CD4-positive, alpha-beta memory T cell (primary cell): ENCODE measurements around the gene NID2. TPM values are rescaled to one million over a fixed set of nuclear protein-coding genes. Genes with fewer than 3 reads are reported as not detected.

Experiments
- CTCF ChIA-PET: fragments of 350-600 bp; sonication (Branson Sonifier 250); formaldehyde crosslinking; loops from one replicate; lab custom pipeline; 2021; ENCODE audit warnings: inconsistent platforms; ENCODE audit not compliant: partially characterized antibody; lab: Charles Lee
- POLR2A ChIA-PET: fragments of 350-600 bp; sonication (Branson Sonifier 250); formaldehyde crosslinking; loops from one replicate; lab custom pipeline; 2021; ENCODE audit not compliant: partially characterized antibody; lab: Charles Lee
- DNase-seq, 5 donors: peaks; one replicate each; pipeline versions ENCODE4 v3.0.0 to v3.0.0-alpha.2; 2020 to 2022; ENCODE audit warnings: mixed read lengths in 1 of 5
- H3K27ac ChIP-seq: one replicate; pipeline ENCODE4 v1.7.0; 2013; ENCODE audit warnings: low read depth, low read length
- H3K27me3 ChIP-seq: 2 replicates; pipeline ENCODE4 v1.7.0; 2013; ENCODE audit warnings: mild to moderate bottlenecking, low read length, moderate library complexity; ENCODE audit not compliant: insufficient read depth
- H3K36me3 ChIP-seq: 2 replicates; pipeline ENCODE4 v1.7.0; 2013; ENCODE audit warnings: mild to moderate bottlenecking, low read length, moderate library complexity; ENCODE audit not compliant: insufficient read depth
- H3K4me1 ChIP-seq: 2 replicates; pipeline ENCODE4 v1.7.0; 2013; ENCODE audit warnings: mild to moderate bottlenecking, low read length, moderate library complexity; ENCODE audit not compliant: insufficient read depth
- H3K4me3 ChIP-seq, 2 donors: one replicate each; pipeline ENCODE4 v1.7.0; 2013; ENCODE audit warnings: low read length in 2 of 2, mild to moderate bottlenecking in 1 of 2
- H3K9me3 ChIP-seq, 2 donors: one replicate each; pipeline ENCODE4 v1.7.0; 2013; ENCODE audit warnings: low read length in 2 of 2, control low read depth in 1 of 2; ENCODE audit not compliant: control insufficient read depth in 1 of 2
- H3K27ac Mint-ChIP-seq, 7 donors: one replicate each; pipeline ENCODE4 v1.8.0; 2020 to 2021; ENCODE audit warnings: mixed read lengths in 7 of 7, mild to moderate bottlenecking in 6 of 7, inconsistent platforms in 3 of 7, moderate library complexity in 3 of 7
- H3K27me3 Mint-ChIP-seq, 2 donors: one replicate each; pipeline ENCODE4 v1.8.0; 2020 to 2021; ENCODE audit warnings: mixed read lengths in 2 of 2
- H3K36me3 Mint-ChIP-seq, 2 donors: one replicate each; pipeline ENCODE4 v1.8.0; 2020 to 2021; ENCODE audit warnings: mixed read lengths in 2 of 2, inconsistent platforms in 1 of 2, mild to moderate bottlenecking in 1 of 2
- H3K4me1 Mint-ChIP-seq, 4 donors: one replicate each; pipeline ENCODE4 v1.8.0; 2020 to 2021; ENCODE audit warnings: mixed read lengths in 4 of 4, mild to moderate bottlenecking in 1 of 4
- H3K4me3 Mint-ChIP-seq, 8 donors: one replicate each; pipeline ENCODE4 v1.8.0; 2020 to 2021; ENCODE audit warnings: mixed read lengths in 8 of 8, mild to moderate bottlenecking in 7 of 8, moderate library complexity in 6 of 8, inconsistent platforms in 3 of 8
- H3K9me3 Mint-ChIP-seq, 8 donors: one replicate each; pipeline ENCODE4 v1.8.0; 2020 to 2021; ENCODE audit warnings: mixed read lengths in 8 of 8, mild to moderate bottlenecking in 5 of 8, inconsistent platforms in 3 of 8, moderate library complexity in 1 of 8
- intact Hi-C: fragments of 100-400 bp; cut with micrococcal nuclease; formaldehyde crosslinking; loops from one replicate; pipeline ENCODE4 v1.15.1; 2023
- polyA plus RNA-seq, 2 donors: library from polyadenylated mRNA; unstranded; fragments of 300-500 nt; fragmentation: Illumina TruSeq; gene quantifications; one replicate each; pipeline ENCODE4 v1.2.3, GENCODE V29; 2021
- total RNA-seq, 2 experiments: library from RNA; stranded (reverse); gene quantifications; one replicate each; pipeline ENCODE4 v1.2.3, GENCODE V29; 2021

The NID2 gene
- total and polyA plus RNA-seq, 4 experiments from 2014 or later, result 0.34 to 0.37 TPM; not detected in 2

- H3K4me1 ChIP-seq, result no peaks in the 10 kb centered on the region
- no peaks in the 10 kb centered on the region for H3K27me3 ChIP-seq
- H3K9me3 ChIP-seq, result no peaks in the 10 kb centered on the region
- no peak overlapping the region for H3K4me3 Mint-ChIP-seq
- H3K4me1 Mint-ChIP-seq, result peaks cover 0 to 4% (median under 1%) of the 10 kb centered on the region in 4 donors
- H3K27me3 Mint-ChIP-seq, result no peaks in the 10 kb centered on the region
- H3K36me3 Mint-ChIP-seq, result peaks cover 9 to 25% of the 10 kb centered on the region in 2 donors
- ChIA-PET POLR2A (no interaction called here), CTCF (no interaction called here)
- no peak overlapping the region for H3K27ac ChIP-seq
- H3K9me3 Mint-ChIP-seq, result no peaks in the 10 kb centered on the region
- H3K27ac Mint-ChIP-seq, result peak overlapping the region in 4 of 7 donors; percentile 17 to 78 (median 52)
- H3K4me3 ChIP-seq, result no peak overlapping the region
- no peaks in the 10 kb centered on the region for H3K36me3 ChIP-seq
- intact Hi-C loops, result no loop called here
- no peak for DNase-seq
Observed at GRCh38 chr14:51972566-51972965, 96.3 kb downstream of the NID2 start.

GRCh38 chr14:51969852-51970540 is 98.9 kb downstream of the NID2 start:
- ChIA-PET CTCF (interaction anchor here (1.3 to 8.8 kb wide), 2 partner anchors 9 to 192 kb away, joined by 3 to 64 read pairs; no protein-coding TSS in a partner anchor), POLR2A (interaction anchor here (0.8 to 1.6 kb wide), 2 partner anchors 20 to 123 kb away, joined by 4 to 5 read pairs; partner anchors contain the start of gene RTRAF)
- peaks cover 4% of the 10 kb centered on the region for H3K36me3 ChIP-seq

GRCh38 chr14:51967521-51967920 is 101.3 kb downstream of the NID2 start:
- intact Hi-C loops, result no loop called here
- H3K36me3 ChIP-seq, result peaks cover 12% of the 10 kb centered on the region
- no peaks in the 10 kb centered on the region for H3K27me3 Mint-ChIP-seq
- ChIA-PET CTCF (interaction anchor here (0.7 to 8.8 kb wide), 2 partner anchors 11 to 187 kb away, joined by 4 to 64 read pairs; no protein-coding TSS in a partner anchor), POLR2A (no interaction called here)
- H3K27me3 ChIP-seq, result no peaks in the 10 kb centered on the region
- no peaks in the 10 kb centered on the region for H3K9me3 Mint-ChIP-seq
- H3K9me3 ChIP-seq, result no peaks in the 10 kb centered on the region
- H3K36me3 Mint-ChIP-seq, result peaks cover 25 to 70% of the 10 kb centered on the region in 2 donors
- peaks cover 8 to 17% (median 13%) of the 10 kb centered on the region in 4 donors for H3K4me1 Mint-ChIP-seq
- H3K4me3 ChIP-seq, result no peak overlapping the region
- peaks cover 10% of the 10 kb centered on the region for H3K4me1 ChIP-seq
- no peak overlapping the region for H3K27ac ChIP-seq
- H3K27ac Mint-ChIP-seq, result peak overlapping the region in 3 of 7 donors; percentile 47 to 57 (median 47)
- H3K4me3 Mint-ChIP-seq, result no peak overlapping the region
- DNase-seq, result no peak

More at GRCh38 chr14:51969852-51970540, 98.9 kb downstream of the NID2 start:
- Mint-ChIP-seq H3K4me1 (peaks cover 0 to 9% (median under 1%) of the 10 kb centered on the region in 4 donors), H3K36me3 (peaks cover 21 to 45% of the 10 kb centered on the region in 2 donors), H3K27me3 (no peaks in the 10 kb centered on the region), H3K4me3 (no peak overlapping the region), H3K27ac (peak overlapping the region in 2 of 7 donors; percentile 3 to 42), H3K9me3 (no peaks in the 10 kb centered on the region)
- H3K9me3 ChIP-seq, result no peaks in the 10 kb centered on the region
- H3K27ac ChIP-seq, result no peak overlapping the region
- H3K4me3 ChIP-seq, result no peak overlapping the region
- intact Hi-C loops, result no loop called here
- no peaks in the 10 kb centered on the region for H3K27me3 ChIP-seq
- no peak for DNase-seq
- H3K4me1 ChIP-seq, result no peaks in the 10 kb centered on the region

- H3K4me1 Mint-ChIP-seq, result peaks cover 31 to 51% (median 43%) of the 10 kb centered on the region in 4 donors
- ChIA-PET POLR2A (interaction anchor here (1.0 kb wide), 1 partner anchor 117 kb away, joined by 3 read pairs; no protein-coding TSS in a partner anchor), CTCF (interaction anchor here (1.0 to 8.8 kb wide), 2 partner anchors 15 to 183 kb away, joined by 5 to 64 read pairs; no protein-coding TSS in a partner anchor)
- no peak overlapping the region for H3K27ac ChIP-seq
- H3K4me3 ChIP-seq, result no peak overlapping the region
- H3K9me3 ChIP-seq, result no peaks in the 10 kb centered on the region
- H3K27me3 ChIP-seq, result no peaks in the 10 kb centered on the region
- no peaks in the 10 kb centered on the region for H3K27me3 Mint-ChIP-seq
- peaks cover 19% of the 10 kb centered on the region for H3K36me3 ChIP-seq
- peaks cover 53 to 85% of the 10 kb centered on the region in 2 donors for H3K36me3 Mint-ChIP-seq
- no peak for DNase-seq
- peak overlapping the region in 1 of 8 donors; percentile 35 for H3K4me3 Mint-ChIP-seq
- peaks cover 28% of the 10 kb centered on the region for H3K4me1 ChIP-seq
- peaks cover 0 to 20% (median 13%) of the 10 kb centered on the region in 8 donors for H3K9me3 Mint-ChIP-seq
- H3K27ac Mint-ChIP-seq, result peak overlapping the region; percentile 25 to 89 (median 68)
- intact Hi-C loops, result no loop called here
Observed at GRCh38 chr14:51963286-51963685, 105.6 kb downstream of the NID2 start.

DNA sequence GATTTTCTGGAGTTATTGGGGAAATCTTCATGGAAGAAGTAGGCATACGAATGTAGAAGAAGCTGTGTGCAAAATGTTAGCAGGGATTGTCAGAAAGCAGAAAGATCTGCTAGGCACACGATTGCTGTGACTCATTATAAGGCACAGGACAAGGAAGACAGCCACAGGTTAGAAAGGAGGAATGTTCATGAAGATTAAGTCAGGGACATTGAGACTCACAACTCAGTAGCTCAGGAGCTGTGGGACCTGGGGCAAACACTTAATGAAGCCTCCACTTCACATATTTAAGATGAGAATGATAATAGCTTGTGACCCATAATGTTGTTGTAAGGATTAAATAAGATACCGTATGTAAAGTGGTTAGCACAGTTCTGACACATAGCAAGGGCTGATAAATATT is 106.1 kb downstream of the NID2 start:
- H3K36me3 Mint-ChIP-seq, result peaks cover 54 to 88% of the 10 kb centered on the region in 2 donors
- H3K27me3 Mint-ChIP-seq, result no peaks in the 10 kb centered on the region
- intact Hi-C loops, result no loop called here
- H3K27ac Mint-ChIP-seq, result peak overlapping the region; percentile 25 to 87 (median 59)
- peaks cover 31 to 53% (median 45%) of the 10 kb centered on the region in 4 donors for H3K4me1 Mint-ChIP-seq
- peaks cover 0 to 24% (median 14%) of the 10 kb centered on the region in 8 donors for H3K9me3 Mint-ChIP-seq
- Histone ChIP-seq H3K27me3 (no peaks in the 10 kb centered on the region), H3K27ac (no peak overlapping the region), H3K4me1 (peaks cover 28% of the 10 kb centered on the region), H3K4me3 (no peak overlapping the region), H3K9me3 (no peaks in the 10 kb centered on the region), H3K36me3 (peaks cover 19% of the 10 kb centered on the region)
- DNase-seq, result no peak
- ChIA-PET POLR2A (interaction anchor here (1.0 kb wide), 1 partner anchor 116 kb away, joined by 3 read pairs; no protein-coding TSS in a partner anchor), CTCF (interaction anchor here (1.0 to 8.8 kb wide), 2 partner anchors 16 to 183 kb away, joined by 5 to 64 read pairs; no protein-coding TSS in a partner anchor)
- H3K4me3 Mint-ChIP-seq, result peak overlapping the region in 1 of 8 donors; percentile 18

DNA sequence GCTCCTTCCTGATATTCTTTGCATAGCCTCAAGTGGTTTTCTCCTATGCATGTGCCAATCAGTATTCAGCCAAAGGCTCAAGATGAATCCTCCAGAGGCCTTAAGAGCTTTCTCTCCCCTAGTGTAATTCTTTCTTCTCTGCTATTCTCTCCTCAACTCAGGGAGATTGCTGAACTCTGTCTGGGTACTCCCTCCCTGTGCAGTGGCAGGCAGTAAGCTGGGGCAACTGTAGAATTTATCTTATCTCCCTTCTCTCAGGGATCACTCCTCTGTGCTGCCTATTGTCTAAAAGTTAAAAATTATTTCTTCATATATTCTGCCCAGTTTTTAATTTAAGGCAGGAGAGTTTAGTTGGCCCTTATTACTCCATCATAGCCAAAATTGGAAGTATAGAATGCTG is 108.0 kb downstream of the NID2 start:
- Mint-ChIP-seq H3K27me3 (no peaks in the 10 kb centered on the region), H3K4me1 (peaks cover 35 to 62% (median 52%) of the 10 kb centered on the region in 4 donors), H3K4me3 (no peak overlapping the region), H3K9me3 (peaks cover 7 to 34% (median 17%) of the 10 kb centered on the region in 8 donors), H3K27ac (peak overlapping the region in 3 of 7 donors; percentile 47 to 82 (median 49)), H3K36me3 (peaks cover 58 to 91% of the 10 kb centered on the region in 2 donors)
- ChIA-PET CTCF (interaction anchor here (1.0 kb wide), 1 partner anchor 17 kb away, joined by 3 read pairs; no protein-coding TSS in a partner anchor), POLR2A (no interaction called here)
- no peaks in the 10 kb centered on the region for H3K9me3 ChIP-seq
- intact Hi-C loops, result no loop called here
- H3K27me3 ChIP-seq, result no peaks in the 10 kb centered on the region
- H3K36me3 ChIP-seq, result peaks cover 21% of the 10 kb centered on the region
- H3K4me1 ChIP-seq, result peaks cover 28% of the 10 kb centered on the region
- no peak overlapping the region for H3K27ac ChIP-seq
- no peak for DNase-seq
- H3K4me3 ChIP-seq, result no peak overlapping the region

- Histone ChIP-seq H3K27me3 (no peaks in the 10 kb centered on the region), H3K9me3 (no peaks in the 10 kb centered on the region), H3K4me3 (no peak overlapping the region), H3K36me3 (peaks cover 19% of the 10 kb centered on the region), H3K4me1 (peaks cover 28% of the 10 kb centered on the region), H3K27ac (no peak overlapping the region)
- ChIA-PET POLR2A (no interaction called here), CTCF (no interaction called here)
- Mint-ChIP-seq H3K27me3 (no peaks in the 10 kb centered on the region), H3K27ac (peak overlapping the region in 4 of 7 donors; percentile 4 to 67 (median 36)), H3K4me3 (peak overlapping the region in 2 of 8 donors; percentile 6 to 13), H3K4me1 (peaks cover 35 to 62% (median 54%) of the 10 kb centered on the region in 4 donors), H3K36me3 (peaks cover 65 to 93% of the 10 kb centered on the region in 2 donors), H3K9me3 (peaks cover 7 to 34% (median 17%) of the 10 kb centered on the region in 8 donors)
- no peak for DNase-seq
- intact Hi-C loops, result loop anchor here (5.0 kb wide), 1 partner anchor 113 kb away; no protein-coding TSS in a partner anchor
Observed at GRCh38 chr14:51959928-51960327, 108.9 kb downstream of the NID2 start.
